GM12892 (cell line): Measurements from ENCODE around the gene HES5.

Experiments
- POLR2A ChIP-seq: IDR thresholded peaks from 2 replicates; pipeline ENCODE4 v1.6.1; 2011; ENCODE audit warnings: low read depth, low read length, control low read depth
- POLR2AphosphoS5 ChIP-seq: IDR thresholded peaks from 2 replicates; pipeline ENCODE4 v1.6.1; 2011; ENCODE audit warnings: low read depth, low read length, control low read depth

GRCh38 chr1:2534687-2535441 lies 4.8 kb upstream of the HES5 start:
- no peak for TF ChIP-seq POLR2A
- no peak for TF ChIP-seq POLR2AphosphoS5
